ENCODE results near the gene COL6A6. TPM values are rescaled to one million over a fixed set of nuclear protein-coding genes. Genes with fewer than 3 reads are reported as not detected.
A peak's percentile ranks its signal among the peaks of the same experiment; 100 is the strongest.

Gene COL6A6, protein sequence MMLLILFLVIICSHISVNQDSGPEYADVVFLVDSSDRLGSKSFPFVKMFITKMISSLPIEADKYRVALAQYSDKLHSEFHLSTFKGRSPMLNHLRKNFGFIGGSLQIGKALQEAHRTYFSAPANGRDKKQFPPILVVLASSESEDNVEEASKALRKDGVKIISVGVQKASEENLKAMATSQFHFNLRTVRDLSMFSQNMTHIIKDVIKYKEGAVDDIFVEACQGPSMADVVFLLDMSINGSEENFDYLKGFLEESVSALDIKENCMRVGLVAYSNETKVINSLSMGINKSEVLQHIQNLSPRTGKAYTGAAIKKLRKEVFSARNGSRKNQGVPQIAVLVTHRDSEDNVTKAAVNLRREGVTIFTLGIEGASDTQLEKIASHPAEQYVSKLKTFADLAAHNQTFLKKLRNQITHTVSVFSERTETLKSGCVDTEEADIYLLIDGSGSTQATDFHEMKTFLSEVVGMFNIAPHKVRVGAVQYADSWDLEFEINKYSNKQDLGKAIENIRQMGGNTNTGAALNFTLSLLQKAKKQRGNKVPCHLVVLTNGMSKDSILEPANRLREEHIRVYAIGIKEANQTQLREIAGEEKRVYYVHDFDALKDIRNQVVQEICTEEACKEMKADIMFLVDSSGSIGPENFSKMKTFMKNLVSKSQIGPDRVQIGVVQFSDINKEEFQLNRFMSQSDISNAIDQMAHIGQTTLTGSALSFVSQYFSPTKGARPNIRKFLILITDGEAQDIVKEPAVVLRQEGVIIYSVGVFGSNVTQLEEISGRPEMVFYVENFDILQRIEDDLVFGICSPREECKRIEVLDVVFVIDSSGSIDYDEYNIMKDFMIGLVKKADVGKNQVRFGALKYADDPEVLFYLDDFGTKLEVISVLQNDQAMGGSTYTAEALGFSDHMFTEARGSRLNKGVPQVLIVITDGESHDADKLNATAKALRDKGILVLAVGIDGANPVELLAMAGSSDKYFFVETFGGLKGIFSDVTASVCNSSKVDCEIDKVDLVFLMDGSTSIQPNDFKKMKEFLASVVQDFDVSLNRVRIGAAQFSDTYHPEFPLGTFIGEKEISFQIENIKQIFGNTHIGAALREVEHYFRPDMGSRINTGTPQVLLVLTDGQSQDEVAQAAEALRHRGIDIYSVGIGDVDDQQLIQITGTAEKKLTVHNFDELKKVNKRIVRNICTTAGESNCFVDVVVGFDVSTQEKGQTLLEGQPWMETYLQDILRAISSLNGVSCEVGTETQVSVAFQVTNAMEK (N-terminal part only)
- under 0.01 TPM in 1 of 2 replicates, not detected in the other for total RNA-seq

DNA sequence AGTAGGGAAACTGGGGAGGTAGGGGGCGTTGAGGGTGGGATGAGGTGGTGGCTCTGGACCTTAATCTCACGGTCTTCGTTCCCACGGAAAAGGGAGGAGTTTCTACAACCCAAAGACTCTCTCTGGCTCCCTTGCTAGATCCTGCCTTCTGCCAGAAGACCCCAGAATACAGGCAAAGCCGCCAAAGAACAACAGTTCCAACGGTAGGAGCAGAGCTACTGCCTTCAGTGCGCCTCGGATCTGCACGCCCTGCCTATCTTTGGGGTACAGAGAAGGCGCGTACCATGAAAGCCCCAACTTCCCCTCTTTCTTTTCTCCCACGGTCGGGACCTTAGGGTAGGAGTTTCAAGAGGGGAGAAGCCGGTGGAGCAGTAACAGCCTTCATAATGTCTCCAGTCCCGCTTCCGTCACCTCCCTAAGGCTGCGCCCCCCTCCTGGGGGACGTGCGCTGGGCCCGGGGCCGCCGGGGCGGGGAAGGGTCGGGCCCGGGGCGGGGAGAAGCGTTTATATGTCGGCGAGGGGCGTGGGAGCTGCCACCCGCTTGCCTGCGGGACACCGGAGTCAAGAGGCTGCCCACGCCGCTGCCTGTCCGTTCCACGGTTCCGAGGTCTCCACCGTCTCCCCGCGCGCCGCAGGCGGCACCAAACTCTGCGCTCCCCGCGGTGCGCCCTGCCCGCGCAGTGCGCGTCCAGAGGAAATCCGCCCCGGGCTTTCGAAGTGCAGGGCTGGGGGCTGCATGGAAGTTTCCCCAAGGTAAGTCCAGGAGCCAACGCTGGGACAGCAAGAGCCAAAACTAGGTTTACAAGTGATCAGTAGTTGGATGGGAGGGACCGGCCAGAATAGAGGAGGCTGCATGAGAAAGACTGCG lies at the start of gene COL6A6:
COL6A6 (plus strand) TSS at position 533 of the 868 bp plus-strand sequence. CDS start 43,188 bp downstream, outside the sequence.
- FAIRE-seq (no peak), DNase-seq (ENCODE audit: low read depth) (no peak)
- Histone ChIP-seq H3K36me3 (ENCODE audit: control insufficient read depth, insufficient read depth, low read length) (no peaks in the 10 kb centered on the region), H3K4me3 (ENCODE audit: low read depth, low read length) (no peak within 1 kb of the TSS), H3K27me3 (ENCODE audit: control insufficient read depth, insufficient read depth, low read length) (peaks cover 8% of the 10 kb centered on the region)
- TF ChIP-seq, protein P1, sequence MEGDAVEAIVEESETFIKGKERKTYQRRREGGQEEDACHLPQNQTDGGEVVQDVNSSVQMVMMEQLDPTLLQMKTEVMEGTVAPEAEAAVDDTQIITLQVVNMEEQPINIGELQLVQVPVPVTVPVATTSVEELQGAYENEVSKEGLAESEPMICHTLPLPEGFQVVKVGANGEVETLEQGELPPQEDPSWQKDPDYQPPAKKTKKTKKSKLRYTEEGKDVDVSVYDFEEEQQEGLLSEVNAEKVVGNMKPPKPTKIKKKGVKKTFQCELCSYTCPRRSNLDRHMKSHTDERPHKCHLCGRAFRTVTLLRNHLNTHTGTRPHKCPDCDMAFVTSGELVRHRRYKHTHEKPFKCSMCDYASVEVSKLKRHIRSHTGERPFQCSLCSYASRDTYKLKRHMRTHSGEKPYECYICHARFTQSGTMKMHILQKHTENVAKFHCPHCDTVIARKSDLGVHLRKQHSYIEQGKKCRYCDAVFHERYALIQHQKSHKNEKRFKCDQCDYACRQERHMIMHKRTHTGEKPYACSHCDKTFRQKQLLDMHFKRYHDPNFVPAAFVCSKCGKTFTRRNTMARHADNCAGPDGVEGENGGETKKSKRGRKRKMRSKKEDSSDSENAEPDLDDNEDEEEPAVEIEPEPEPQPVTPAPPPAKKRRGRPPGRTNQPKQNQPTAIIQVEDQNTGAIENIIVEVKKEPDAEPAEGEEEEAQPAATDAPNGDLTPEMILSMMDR (IDR thresholded peaks at IDR 0.05; ENCODE audit: insufficient read depth, low read length, severe bottlenecking) = no peak

DNA sequence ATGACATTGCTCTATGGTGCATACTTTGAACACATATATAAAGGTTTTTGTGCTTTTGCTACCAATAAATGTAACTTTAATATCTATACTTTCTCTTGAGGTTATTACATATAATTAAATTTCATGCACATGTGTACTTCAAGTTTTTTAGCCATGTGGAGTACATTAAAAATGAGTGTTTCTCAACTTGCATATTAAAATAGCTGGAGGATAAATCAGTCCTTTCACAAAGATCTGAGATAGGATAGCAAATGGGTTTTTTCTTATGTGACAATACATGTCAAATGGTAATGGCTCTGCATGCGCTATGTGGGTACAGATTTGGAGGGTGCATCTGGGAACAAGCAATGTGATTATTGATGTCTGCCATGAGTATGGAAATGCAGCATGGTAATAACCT lies 48.7 kb upstream of the COL6A6 start:
- no peaks in the 10 kb centered on the region for H3K36me3 ChIP-seq (ENCODE audit: control insufficient read depth, insufficient read depth, low read length)
- DNase-seq (ENCODE audit: low read depth) (no peak), FAIRE-seq (no peak)
- no peak overlapping the region for H3K4me3 ChIP-seq (ENCODE audit: low read depth, low read length)
- H3K27me3 ChIP-seq (ENCODE audit: control insufficient read depth, insufficient read depth, low read length) = no peaks in the 10 kb centered on the region
- TF ChIP-seq, protein P1 (IDR thresholded peaks at IDR 0.05; ENCODE audit: insufficient read depth, low read length, severe bottlenecking) = no peak

DNA sequence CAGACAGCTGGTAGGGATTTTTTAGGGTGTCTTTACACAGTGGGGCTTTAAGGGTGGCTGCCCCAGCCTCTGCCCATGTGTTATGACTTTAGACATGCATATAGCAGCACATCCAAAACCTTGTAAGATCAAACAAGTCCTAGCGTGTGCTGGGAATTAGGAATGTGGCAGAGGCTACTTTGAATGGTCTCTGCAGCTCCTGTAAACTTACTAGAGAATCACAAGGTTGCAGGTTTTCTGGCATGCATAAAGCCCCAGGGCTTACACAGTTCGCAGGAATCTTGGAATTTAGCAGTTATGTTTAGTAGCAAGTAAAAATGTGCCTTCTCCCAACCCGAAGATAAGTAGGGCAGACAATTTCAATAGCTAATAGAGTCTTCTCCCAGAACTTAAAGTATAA lies 46.9 kb upstream of the COL6A6 start:
- FAIRE-seq (no peak), DNase-seq (ENCODE audit: low read depth) (peak; percentile 56)
- Histone ChIP-seq H3K36me3 (ENCODE audit: control insufficient read depth, insufficient read depth, low read length) (no peaks in the 10 kb centered on the region), H3K4me3 (ENCODE audit: low read depth, low read length) (no peak overlapping the region), H3K27me3 (ENCODE audit: control insufficient read depth, insufficient read depth, low read length) (no peaks in the 10 kb centered on the region)
- TF ChIP-seq, protein P1 (IDR thresholded peaks at IDR 0.05; ENCODE audit: insufficient read depth, low read length, severe bottlenecking) = no peak

DNA sequence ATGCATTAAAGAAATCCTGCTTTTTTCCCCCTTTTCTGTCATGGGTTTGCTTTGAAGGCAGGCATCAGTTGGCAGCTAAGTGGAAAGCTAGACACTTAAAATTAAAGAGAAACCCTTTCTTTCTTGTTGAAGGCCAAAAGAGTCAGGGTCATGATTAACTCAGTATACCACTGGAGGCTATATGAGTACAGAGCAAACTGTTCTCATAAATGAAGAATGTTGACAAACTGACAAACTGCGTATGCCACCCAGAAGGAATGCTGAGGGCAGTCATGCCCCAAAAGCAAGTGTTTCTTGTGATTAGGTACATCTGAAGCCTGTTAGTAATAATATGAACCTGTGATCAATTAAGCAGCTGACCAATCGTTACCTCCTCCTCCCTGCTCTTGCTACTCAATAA lies 43.6 kb upstream of the COL6A6 start:
- no peaks in the 10 kb centered on the region for H3K36me3 ChIP-seq (ENCODE audit: control insufficient read depth, insufficient read depth, low read length)
- peak; percentile 40 for DNase-seq (ENCODE audit: low read depth)
- FAIRE-seq = no peak
- no peak overlapping the region for H3K4me3 ChIP-seq (ENCODE audit: low read depth, low read length)
- H3K27me3 ChIP-seq (ENCODE audit: control insufficient read depth, insufficient read depth, low read length) = no peaks in the 10 kb centered on the region
- TF ChIP-seq, protein P1 (IDR thresholded peaks at IDR 0.05; ENCODE audit: insufficient read depth, low read length, severe bottlenecking) = no peak

DNA sequence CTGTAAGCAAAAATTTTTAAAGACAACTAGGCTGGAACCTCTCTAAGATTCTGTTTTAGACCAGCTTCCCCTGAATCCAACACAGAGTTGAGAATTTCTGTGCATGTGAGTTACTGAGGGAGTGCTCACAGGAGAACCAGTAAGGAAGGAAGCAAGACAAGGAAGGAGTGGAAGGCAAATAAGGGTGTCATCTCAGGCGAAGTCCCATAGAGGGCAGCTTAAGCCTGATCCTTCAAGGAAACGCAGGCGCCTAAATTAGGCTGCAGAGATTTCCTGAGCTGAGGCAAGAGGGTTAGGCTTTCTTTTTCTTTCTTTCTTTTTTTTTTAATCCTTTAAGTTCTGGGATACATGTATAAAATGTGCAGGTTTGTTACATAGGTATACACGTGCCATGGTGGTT lies 36.2 kb upstream of the COL6A6 start:
- FAIRE-seq = no peak

More for the DNA sequence above, 36.2 kb upstream of the COL6A6 start:
- Histone ChIP-seq H3K4me3 (ENCODE audit: low read depth, low read length) (no peak overlapping the region), H3K36me3 (ENCODE audit: control insufficient read depth, insufficient read depth, low read length) (no peaks in the 10 kb centered on the region), H3K27me3 (ENCODE audit: control insufficient read depth, insufficient read depth, low read length) (no peaks in the 10 kb centered on the region)
- peak; percentile 44 for DNase-seq (ENCODE audit: low read depth)
- TF ChIP-seq, protein P1 (IDR thresholded peaks at IDR 0.05; ENCODE audit: insufficient read depth, low read length, severe bottlenecking) = peak; percentile 47
